GM12878 (cell line): ENCODE measurements around the gene MTM1. TPM values are rescaled to one million over a fixed set of nuclear protein-coding genes. Genes with fewer than 3 reads are reported as not detected.

Experiments
- ATAC-seq: fragments of 200-7000 bp; cut with Tn5 transposase; 3 replicates; pipeline ENCODE4 v1.9.1; 2020; ENCODE audit warnings: mild to moderate bottlenecking, moderate library complexity
- BruUV-seq: library from RNA; stranded (reverse); fragments of 400-500 nt; replicated peaks from 2 replicates; lab custom pipeline; 2021; lab: Mats Ljungman, UMichigan
- CTCF ChIA-PET: fragments of 300-600 bp; sonication (Branson Sonifier 250); formaldehyde crosslinking; extraction: SDS; loops from one replicate; lab custom pipeline; 2021; ENCODE audit warnings: inconsistent platforms; lab: Yijun Ruan, JAX
- POLR2A ChIA-PET: fragments of 350-600 bp; formaldehyde crosslinking; extraction: SDS; loops from one replicate; lab custom pipeline; 2021; ENCODE audit warnings: inconsistent platforms; lab: Charles Lee
- RAD21 ChIA-PET: fragments of 300-600 bp; sonication (Branson Sonifier 250); formaldehyde crosslinking; loops from one replicate; lab custom pipeline; 2023; ENCODE audit warnings: antibody characterized with exemption; ENCODE audit not compliant: unreplicated experiment; lab: Charles Lee
- SMC1A ChIA-PET: fragments of 300-600 bp; sonication (Branson Sonifier 250); formaldehyde crosslinking; loops from one replicate; lab custom pipeline; 2023; ENCODE audit not compliant: unreplicated experiment, uncharacterized antibody; lab: Charles Lee
- DNase-seq: peaks from one replicate; pipeline ENCODE4 v3.0.0-alpha.2; 2011; ENCODE audit warnings: low read depth, low spot score
- FAIRE-seq: peaks from 3 replicates; lab custom pipeline; 2011; peaks lifted over from hg19 to GRCh38; lab: Jason Lieb, UNC
- H2AFZ ChIP-seq: 2 replicates; pipeline ENCODE4 v1.6.0; 2011; ENCODE audit warnings: low read depth, low read length, control low read depth; ENCODE audit not compliant: control insufficient read depth
- H3K27ac ChIP-seq: 2 replicates; pipeline ENCODE4 v1.5.1; 2011; ENCODE audit warnings: control low read depth; ENCODE audit not compliant: control insufficient read depth, insufficient read depth
- H3K27me3 ChIP-seq, 2 experiments: replicated peaks in 1 of 2; 2 replicates each; pipeline versions ENCODE4 v1.6.0 to v1.6.1; 2011; ENCODE audit warnings: low read length in 1 of 2; ENCODE audit not compliant: control insufficient read depth in 2 of 2, insufficient read depth in 2 of 2
- H3K36me3 ChIP-seq, 2 experiments: 2 replicates each; pipeline ENCODE4 v1.5.1; 2011; ENCODE audit warnings: low read length in 1 of 2; ENCODE audit not compliant: control insufficient read depth in 2 of 2, insufficient read depth in 2 of 2
- H3K4me1 ChIP-seq: 2 replicates; pipeline ENCODE4 v1.6.1; 2011; ENCODE audit warnings: mild to moderate bottlenecking, low read length, moderate library complexity, mixed read lengths; ENCODE audit not compliant: control insufficient read depth, insufficient read depth
- H3K4me2 ChIP-seq: 2 replicates; pipeline ENCODE4 v1.6.0; 2011; ENCODE audit warnings: control low read depth; ENCODE audit not compliant: control insufficient read depth, insufficient read depth
- H3K4me3 ChIP-seq: fragments of 200-600 bp; sonication (generic); 2 replicates; pipeline ENCODE4 v1.5.1; 2016
- H3K79me2 ChIP-seq: 2 replicates; pipeline ENCODE4 v1.6.0; 2011; ENCODE audit warnings: low read length; ENCODE audit not compliant: control insufficient read depth, insufficient read depth
- H3K9ac ChIP-seq: 2 replicates; pipeline ENCODE4 v1.8.0; 2011; ENCODE audit warnings: low read length, control low read depth, mixed read lengths; ENCODE audit not compliant: control insufficient read depth, insufficient read depth
- H3K9me3 ChIP-seq: replicated peaks from 3 replicates; pipeline ENCODE4 v1.5.1; 2011; ENCODE audit warnings: mild to moderate bottlenecking, low read length; ENCODE audit not compliant: control insufficient read depth, insufficient read depth
- H4K20me1 ChIP-seq: 2 replicates; pipeline ENCODE4 v1.6.0; 2011; ENCODE audit not compliant: control insufficient read depth, insufficient read depth
- CTCF ChIP-seq, 3 experiments: IDR thresholded peaks in 2 of 3; conservative IDR thresholded peaks in 1 of 3; 2 replicates each; pipeline ENCODE4 v1.5.1; 2011; ENCODE audit warnings: low read depth in 3 of 3, low read length in 3 of 3, mild to moderate bottlenecking in 3 of 3, control low read depth in 2 of 3, moderate library complexity in 2 of 3, inconsistent platforms in 1 of 3, mixed read lengths in 1 of 3; ENCODE audit not compliant: control insufficient read depth in 2 of 3, insufficient read depth in 1 of 3; ENCODE audit errors: extremely low read depth in 1 of 3
- E2F8 ChIP-seq: fragments of 450-650 bp; IDR thresholded peaks from 2 replicates; pipeline ENCODE4 v1.6.1; 2018; ENCODE audit warnings: mild to moderate bottlenecking, low read depth, moderate library complexity; ENCODE audit not compliant: partially characterized antibody
- USF2 ChIP-seq: IDR thresholded peaks from 2 replicates; pipeline ENCODE4 v1.6.1; 2011; ENCODE audit warnings: low read depth, low read length, improper control_type of control experiment, borderline replicate concordance
- WGBS: methylation state at CpG from one replicate; pipeline ENCODE4 v1.1.6; 2016; ENCODE audit warnings: low lambda C conversion rate; ENCODE audit not compliant: insufficient replicate concordance, insufficient coverage; ENCODE audit errors: missing lambda C conversion rate; 5-methylcytosine and 5-hydroxymethylcytosine counted together
- in situ Hi-C: fragments of 300-500 bp; cut with MboI; formaldehyde crosslinking; loops from 9 replicates; pipeline ENCODE4 v1.14.3; 2018; ENCODE audit warnings: mixed read lengths
- intact Hi-C: fragments of 100-400 bp; cut with micrococcal nuclease; formaldehyde crosslinking; loops from one replicate; pipeline ENCODE4 v1.14.2; 2022; ENCODE audit not compliant: unreplicated experiment
- polyA plus RNA-seq, 11 experiments: library from polyadenylated mRNA; depleted of rRNA in 4 of 11; unstranded in 6 of 11; stranded (reverse) in 5 of 11; fragments of >200 nt; fragmentation: Nextera tagmentation in 4 of 11; fragmentation: Illumina TruSeq in 1 of 11; extraction: Ambion mirVana in 4 of 11; extraction: Trizol in 1 of 11; gene quantifications; 1 replicate in 1 of 11; 2 replicates in 10 of 11; pipeline versions ENCODE4 v1.2.1 to v1.2.3, GENCODE V29; 2011 to 2016; ENCODE audit warnings: inconsistent platforms in 2 of 11, missing spikeins in 2 of 11, low read depth in 1 of 11
- total RNA-seq, 4 experiments: library from RNA; depleted of rRNA in 3 of 4; stranded (reverse); fragments of >200 nt in 3 of 4; fragmentation: Illumina TruSeq in 1 of 4; extraction: Trizol in 1 of 4; gene quantifications; 2 replicates each; pipeline versions ENCODE4 v1.2.1 to v1.2.3, GENCODE V29; 2013 to 2021

MTM1 gene
- total and polyA plus RNA-seq, 10 of the 15 experiments (the other 5 are each of a cell fraction or from before 2014, with no cell fraction given): 3.9 to 13.3 (median 8.4) TPM

GRCh38 chrX:150544222-150544787 lies 24.1 kb upstream of the MTM1 start:
- ATAC-seq (peak; percentile 15), FAIRE-seq (no peak), DNase-seq (no peak)
- Histone ChIP-seq H4K20me1 (no peaks in the 10 kb centered on the region), H3K9ac (no peak overlapping the region), H3K79me2 (no peaks in the 10 kb centered on the region), H3K27ac (no peak overlapping the region), H3K4me3 (no peak overlapping the region), H3K36me3 (no peaks in the 10 kb centered on the region), H2AFZ (no peak overlapping the region), H3K4me1 (peaks cover 7% of the 10 kb centered on the region; the same call in 1 of the 2 replicates), H3K9me3 (no peaks in the 10 kb centered on the region), H3K4me2 (no peak overlapping the region), H3K27me3 (no peaks in the 10 kb centered on the region; a peak in 1 of 4 replicates)
- peak in 2 of 3 experiments; percentile 12 to 19; a peak in 2 of 6 replicates for TF ChIP-seq CTCF (IDR thresholded peaks at IDR 0.05 in 2 of 3, conservative IDR thresholded peaks at IDR 0.05 in 1 of 3; ENCODE audit: control insufficient read depth in 2 of 3, extremely low read depth in 1 of 3, insufficient read depth in 1 of 3, low read depth in 3 of 3, low read length in 3 of 3)
- no peak for TF ChIP-seq USF2
- TF ChIP-seq E2F8: no peak
- intact Hi-C loops: loop anchor here (10.0 kb wide), 1 partner anchor 170 kb away; no protein-coding TSS in a partner anchor
- ChIA-PET CTCF (interaction anchor here (0.6 to 2.5 kb wide), 8 partner anchors 26 to 171 kb away, joined by 3 to 15 read pairs (median 4); no protein-coding TSS in a partner anchor), RAD21 (interaction anchor here (1.1 to 1.5 kb wide), 4 partner anchors 14 to 66 kb away, joined by 3 to 6 read pairs (median 4); no protein-coding TSS in a partner anchor), SMC1A (interaction anchor here (0.6 to 1.6 kb wide), 8 partner anchors 11 to 173 kb away, joined by 3 to 9 read pairs (median 3); no protein-coding TSS in a partner anchor), POLR2A (interaction anchor here (1.5 to 1.8 kb wide), 2 partner anchors 24 to 27 kb away, joined by 4 to 6 read pairs; partner anchors contain the start of gene MTM1)
- in situ Hi-C loops: no loop called here
- no TSS peak for BruUV-seq
- 62% methylated on average over 11 of the region's 11 CpGs for WGBS
